NCI-H2107 (cell line): ENCODE data around the gene ENDOV.

Experiments used
- DNase-seq: peaks from one replicate; lab custom pipeline; 2025; lab: John Stamatoyannopoulos, UW

Gene ENDOV

GRCh38 chr17:80416260-80416939, 1.4 kb downstream of the ENDOV start:
- DNase-seq = no peak

GRCh38 chr17:80416940-80417293, 1.9 kb downstream of the ENDOV start:
- no peak for DNase-seq

- DNase-seq = no peak
Observed at GRCh38 chr17:80418589-80418988, 3.6 kb downstream of the ENDOV start.

- DNase-seq = no peak
Observed at GRCh38 chr17:80419255-80419654, 4.3 kb downstream of the ENDOV start.

- DNase-seq = no peak
Observed at GRCh38 chr17:80421381-80422090, 6.6 kb downstream of the ENDOV start.

GRCh38 chr17:80422276-80422675, 7.3 kb downstream of the ENDOV start:
- DNase-seq = no peak

GRCh38 chr17:80422981-80423380, 8.0 kb downstream of the ENDOV start:
- DNase-seq = no peak

GRCh38 chr17:80423536-80424225, 8.7 kb downstream of the ENDOV start:
- no peak for DNase-seq

- no peak for DNase-seq
Observed at GRCh38 chr17:80424261-80424660, 9.3 kb downstream of the ENDOV start.

- no peak for DNase-seq
Observed at GRCh38 chr17:80424878-80425765, 10.2 kb downstream of the ENDOV start.

- no peak for DNase-seq
Observed at GRCh38 chr17:80425835-80426426, 11.0 kb downstream of the ENDOV start.

- DNase-seq = peak; percentile 56
Observed at GRCh38 chr17:80426671-80427326, 11.8 kb downstream of the ENDOV start.

GRCh38 chr17:80427366-80428282, 12.7 kb downstream of the ENDOV start:
- no peak for DNase-seq

- DNase-seq = no peak
Observed at GRCh38 chr17:80428363-80428762, 13.4 kb downstream of the ENDOV start.

GRCh38 chr17:80428796-80429195, 13.8 kb downstream of the ENDOV start:
- no peak for DNase-seq

- DNase-seq = no peak
Observed at GRCh38 chr17:80429356-80430275, 14.6 kb downstream of the ENDOV start.

GRCh38 chr17:80430446-80431245, 15.7 kb downstream of the ENDOV start:
- no peak for DNase-seq
